Stimulated activated CD4-positive, alpha-beta T cell treated with anti-CD3 and anti-CD28 coated beads, Interleukin-2, amount 100 ng/mL, for 48 hours (primary cell): Measurements from ENCODE around the gene ATP8A2.

Source experiments
- DNase-seq, 2 donors: peaks; one replicate each; pipeline ENCODE4 v3.0.0-alpha.2; 2020

ATP8A2 gene

DNA sequence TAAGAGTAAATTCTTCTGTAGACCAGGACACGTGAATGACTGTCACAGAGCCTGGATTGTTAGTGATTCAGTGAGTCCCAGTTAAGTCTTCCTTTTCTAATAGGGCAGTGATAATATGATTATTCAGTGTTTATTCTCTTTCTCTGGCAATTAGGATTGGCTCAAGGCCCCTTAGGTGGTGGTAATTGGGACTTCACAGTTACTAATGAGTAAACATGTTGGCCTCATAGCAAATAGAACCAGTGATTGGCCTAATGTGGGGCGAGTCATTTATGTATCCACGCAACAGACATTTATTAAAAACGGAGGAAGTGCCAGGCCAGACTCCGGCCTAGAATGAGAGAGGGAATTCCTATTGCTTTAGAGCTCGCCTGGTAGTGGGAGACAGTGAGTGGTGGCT, 607.6 kb downstream of the ATP8A2 start:
- no peak for DNase-seq

- DNase-seq = no peak
Measured at GRCh38 chr13:25980255-25980654, 608.5 kb downstream of the ATP8A2 start.

DNA sequence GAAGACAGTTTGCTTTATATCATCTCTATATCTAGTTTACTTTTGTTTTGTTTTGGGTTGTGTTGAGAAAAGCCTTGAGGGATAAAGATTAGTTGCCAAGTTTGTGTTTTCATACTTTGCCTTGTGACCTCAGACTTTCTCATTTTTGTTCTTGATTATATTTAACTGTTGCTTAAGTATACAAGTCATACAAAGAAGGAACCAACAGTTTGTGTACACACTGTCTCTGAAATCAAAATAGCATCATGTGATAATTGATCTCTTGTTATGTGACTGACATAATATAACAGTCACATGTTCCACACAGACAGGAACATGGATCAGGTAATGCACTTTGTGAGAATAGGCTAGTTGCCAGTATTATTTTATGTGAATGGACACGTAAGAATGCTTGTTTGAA, 609.3 kb downstream of the ATP8A2 start:
- DNase-seq = no peak

GRCh38 chr13:25982907-25983306, 611.1 kb downstream of the ATP8A2 start:
- DNase-seq = no peak

DNA sequence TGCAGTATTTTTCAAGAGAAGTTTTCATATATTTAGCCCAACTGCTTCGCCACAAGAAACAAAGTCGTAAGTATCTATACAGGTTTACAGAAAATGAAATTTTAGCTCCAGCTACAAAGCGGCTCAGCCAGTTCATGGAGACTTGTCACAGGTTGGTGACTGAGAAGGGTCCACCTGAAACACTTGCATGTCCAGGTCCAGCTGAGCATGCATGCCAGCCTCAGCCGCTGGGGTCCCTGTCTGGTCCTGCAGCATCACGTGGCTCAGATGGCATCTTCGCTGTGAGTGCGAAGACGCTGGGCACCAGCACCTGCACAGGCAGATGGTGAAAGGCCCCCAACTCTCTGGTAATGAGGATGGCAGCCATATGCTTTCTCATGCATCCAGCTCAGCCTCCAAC, 616.2 kb downstream of the ATP8A2 start:
- DNase-seq = no peak

DNA sequence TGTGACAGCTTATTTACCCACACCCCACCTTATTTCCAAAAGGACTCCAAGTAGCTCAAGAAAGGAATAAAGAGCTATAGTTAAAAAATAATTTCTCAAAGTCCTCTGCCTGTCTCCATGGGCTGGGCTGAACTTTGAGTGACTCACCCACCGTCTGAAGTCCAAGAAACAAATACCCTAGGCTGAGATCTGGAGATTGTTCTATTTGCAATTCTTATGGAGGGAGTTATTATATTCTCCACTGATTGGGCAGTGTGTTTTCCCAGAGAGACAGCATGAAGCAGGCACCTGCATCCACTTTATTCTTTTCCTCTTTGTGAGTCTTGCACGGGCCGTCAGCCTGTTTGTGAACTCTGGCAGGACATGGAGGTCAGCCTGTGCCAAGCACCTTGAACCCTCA, 616.9 kb downstream of the ATP8A2 start:
- no peak for DNase-seq

- no peak for DNase-seq
Measured at GRCh38 chr13:25990801-25991200, 619.0 kb downstream of the ATP8A2 start.

- DNase-seq = no peak
Measured at GRCh38 chr13:25992076-25992475, 620.3 kb downstream of the ATP8A2 start.

DNA sequence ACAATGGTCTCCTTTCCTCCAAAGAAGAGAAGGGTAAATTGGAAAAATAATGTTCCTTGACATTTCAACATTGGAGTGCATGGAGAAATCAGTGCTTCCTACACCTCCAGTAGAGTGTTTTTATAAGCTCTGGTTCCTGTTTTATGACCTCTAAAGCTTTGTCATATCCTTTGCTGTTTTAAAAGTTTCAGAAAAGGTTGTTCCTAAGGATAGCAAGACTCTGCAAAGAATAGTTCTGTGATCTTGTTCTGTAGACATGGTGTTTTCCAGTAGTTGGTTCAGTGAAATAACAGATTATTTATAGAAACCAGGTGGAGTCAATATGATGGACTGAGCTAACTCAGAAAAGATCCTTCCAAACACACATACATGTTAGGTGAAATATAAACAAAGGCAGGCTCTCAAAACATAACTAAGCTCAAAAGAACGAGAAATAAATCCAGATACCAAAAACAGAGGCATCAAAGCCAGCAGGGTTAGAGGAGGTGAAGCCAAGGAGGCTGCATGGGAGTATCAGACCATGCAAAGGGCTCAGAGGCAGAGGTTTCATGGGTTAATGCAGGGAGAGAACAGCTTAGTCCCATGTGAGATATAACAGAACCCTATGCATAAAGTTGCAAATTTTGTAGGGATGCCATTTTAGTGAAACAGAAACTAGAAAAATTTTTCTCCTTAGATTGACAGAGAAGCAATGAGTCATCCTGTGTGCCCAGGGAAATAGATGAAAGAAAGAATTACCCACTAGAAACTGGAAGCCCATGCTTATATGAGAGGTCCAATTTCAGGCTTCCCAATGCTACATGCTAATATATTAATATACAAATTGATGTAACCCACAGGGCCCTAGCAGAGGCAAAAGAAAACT, 635.7 kb downstream of the ATP8A2 start:
- DNase-seq = no peak

DNA sequence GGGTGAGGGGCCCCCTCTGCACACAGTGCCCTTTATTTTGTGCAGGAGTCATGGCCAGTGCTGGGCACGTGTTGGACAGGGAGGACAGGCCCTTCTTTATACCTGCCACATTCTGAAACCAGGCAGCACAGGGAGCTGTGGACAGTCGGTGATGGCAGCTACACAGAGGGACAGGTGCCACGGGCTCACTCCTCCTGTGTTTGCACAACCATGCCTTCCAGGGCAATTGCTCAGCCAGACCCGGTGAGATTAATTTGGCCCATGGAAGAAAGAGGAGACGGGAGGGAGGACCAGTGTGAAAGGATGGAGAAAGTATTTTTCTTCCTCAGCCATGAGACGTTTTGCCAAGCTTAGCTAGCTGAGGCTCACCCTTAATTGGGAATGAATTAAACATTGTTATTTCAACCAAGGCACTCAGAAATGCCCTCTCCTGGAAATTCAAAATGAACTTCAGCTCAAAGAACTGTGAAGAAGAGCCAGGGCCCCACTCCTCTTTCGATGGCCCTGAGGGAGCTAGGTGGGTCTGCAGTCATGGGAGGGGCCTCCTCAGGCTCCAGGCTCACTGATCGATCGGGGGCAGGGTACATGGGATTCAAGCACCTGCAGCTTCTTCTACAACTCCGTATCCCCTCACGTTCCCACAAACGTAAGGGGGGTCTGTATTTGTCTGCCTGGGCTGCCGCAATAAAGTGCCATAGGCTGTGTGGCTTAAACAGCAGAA, 638.9 kb downstream of the ATP8A2 start:
- no peak for DNase-seq

- DNase-seq = no peak
Measured at GRCh38 chr13:26011208-26011573, 639.4 kb downstream of the ATP8A2 start.

- peak; percentile 20 to 41 for DNase-seq
Measured at GRCh38 chr13:26011996-26012821, 640.4 kb downstream of the ATP8A2 start.

GRCh38 chr13:26012995-26013394, 641.2 kb downstream of the ATP8A2 start:
- no peak for DNase-seq

DNA sequence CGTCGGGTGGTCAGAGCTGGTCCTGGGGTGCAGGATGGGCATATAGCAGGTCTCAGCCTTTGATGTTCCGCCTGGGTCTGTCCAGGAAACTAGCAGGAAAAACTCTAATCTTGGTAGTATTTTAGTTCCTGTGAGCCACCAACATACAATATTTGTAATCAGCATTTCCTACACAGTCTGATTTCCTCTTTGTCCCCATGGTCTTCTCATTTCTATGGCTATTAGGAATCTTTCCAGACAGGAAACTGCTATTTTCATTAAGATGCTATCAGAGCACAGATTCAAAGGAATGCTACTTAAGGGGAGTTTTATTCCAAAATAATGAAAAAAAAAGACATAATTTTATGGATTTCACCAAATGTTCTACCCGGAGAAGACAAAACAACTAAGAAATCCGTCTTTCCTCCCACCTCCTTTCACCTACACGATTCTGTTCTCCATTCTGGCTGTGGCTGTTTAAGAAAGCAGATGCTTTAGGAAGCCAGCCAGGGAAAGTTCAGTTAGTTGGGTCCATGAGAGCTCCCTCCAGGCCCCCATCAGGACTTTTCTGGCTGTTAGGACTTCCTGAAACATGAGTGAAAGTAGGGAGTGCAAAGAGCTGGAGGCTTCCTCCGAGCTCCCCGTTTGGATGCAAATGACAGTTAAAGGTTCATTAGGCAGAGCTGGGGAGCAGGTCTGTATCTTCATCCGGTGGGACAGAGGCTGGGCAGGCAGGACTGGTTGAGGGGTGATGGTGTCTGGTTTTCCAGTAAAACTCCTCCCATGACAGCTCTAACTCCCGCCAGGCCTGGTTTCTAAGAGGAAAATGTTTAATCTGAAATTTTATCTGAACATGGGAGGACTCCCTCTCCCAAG, 643.7 kb downstream of the ATP8A2 start:
- no peak for DNase-seq

GRCh38 chr13:26016189-26016588, 644.4 kb downstream of the ATP8A2 start:
- no peak for DNase-seq

GRCh38 chr13:26017196-26017921, 645.6 kb downstream of the ATP8A2 start:
- no peak for DNase-seq

DNA sequence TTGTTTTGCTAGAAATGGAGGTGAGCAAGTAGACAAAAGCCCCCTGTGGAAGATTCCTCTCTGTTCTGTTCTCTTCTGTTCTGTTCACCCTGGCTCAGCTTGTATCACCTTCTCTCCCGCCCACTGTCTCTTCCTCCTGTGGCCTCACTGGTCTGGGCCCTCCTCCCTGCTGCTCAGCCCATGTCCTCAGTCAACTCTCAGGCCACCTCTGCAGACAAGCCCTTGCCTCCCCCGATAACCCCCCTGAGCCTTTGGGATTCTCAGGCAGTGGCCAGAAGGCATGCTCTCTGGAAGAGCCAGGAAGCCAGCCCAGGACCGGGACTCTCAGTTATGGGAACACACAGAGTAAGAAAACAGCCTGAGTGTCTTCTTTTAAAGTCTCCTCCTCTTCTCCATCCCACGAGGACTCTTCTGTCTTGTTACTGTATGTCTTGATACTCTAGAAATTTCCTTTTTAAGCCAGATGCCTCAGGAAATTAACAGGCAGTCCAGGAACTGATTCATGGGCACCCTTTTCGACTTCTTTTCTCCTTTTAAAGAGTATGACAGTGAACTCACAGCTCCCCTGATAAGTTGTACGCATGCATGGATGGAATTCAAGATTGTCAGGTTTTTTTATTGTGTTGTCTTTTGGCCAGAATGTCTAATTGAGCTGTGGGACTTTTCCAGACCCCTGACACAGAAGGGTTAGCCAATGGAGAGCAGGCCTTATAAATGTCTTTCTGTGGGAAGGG, 646.3 kb downstream of the ATP8A2 start:
- no peak for DNase-seq

- DNase-seq = no peak
Measured at GRCh38 chr13:26019251-26019650, 647.5 kb downstream of the ATP8A2 start.

DNA sequence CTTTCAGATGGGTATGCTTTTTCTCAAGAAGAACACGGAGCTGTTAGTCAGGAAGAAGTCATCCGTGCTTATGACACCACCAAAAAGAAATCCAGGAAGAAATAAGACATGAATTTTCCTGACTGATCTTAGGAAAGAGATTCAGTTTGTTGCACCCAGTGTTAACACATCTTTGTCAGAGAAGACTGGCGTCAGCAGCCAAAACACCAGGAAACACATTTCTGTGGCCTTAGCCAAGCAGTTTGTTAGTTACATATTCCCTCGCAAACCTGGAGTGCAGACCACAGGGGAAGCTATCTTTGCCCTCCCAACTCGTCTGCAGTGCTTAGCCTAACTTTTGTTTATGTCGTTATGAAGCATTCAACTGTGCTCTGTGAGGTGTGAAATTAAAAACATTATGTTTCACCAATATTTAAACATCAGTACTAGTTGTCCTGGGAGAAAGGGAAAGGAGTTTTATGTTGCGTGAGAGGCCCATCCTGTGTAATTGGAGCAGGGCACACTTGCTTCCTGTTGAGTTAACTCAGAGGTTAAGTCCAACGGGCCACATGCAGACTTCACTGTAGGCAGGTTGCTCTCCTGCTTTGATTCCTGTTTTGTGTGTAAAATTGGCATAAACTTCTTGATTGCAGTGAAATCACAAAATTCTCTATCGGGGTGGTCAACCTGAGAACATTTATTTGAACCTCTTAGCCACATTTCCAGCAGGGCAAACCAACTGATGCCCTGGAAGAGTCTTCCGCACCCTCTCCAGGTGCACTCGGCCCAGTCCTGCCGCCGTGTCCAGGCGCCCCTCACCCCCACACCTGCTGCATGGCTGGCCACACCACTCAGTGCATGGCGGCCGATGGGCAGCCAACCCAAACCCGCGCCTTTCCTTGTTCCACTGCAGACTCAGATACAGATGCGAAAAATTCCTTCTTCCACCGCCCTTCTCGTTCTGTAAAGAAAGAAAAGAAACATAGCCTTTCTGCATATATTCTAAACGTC, 648.4 kb downstream of the ATP8A2 start:
- no peak for DNase-seq

- DNase-seq = no peak
Measured at GRCh38 chr13:26020891-26021290, 649.1 kb downstream of the ATP8A2 start.
